OCI-LY7 (cell line): ENCODE measurements around the gene GALNT9. TPM values are rescaled to one million over a fixed set of nuclear protein-coding genes. Genes with fewer than 3 reads are reported as not detected.

Experiments
- BruUV-seq: library from RNA; stranded (reverse); fragments of 400-500 nt; replicated peaks from 2 replicates; lab custom pipeline; 2021; lab: Mats Ljungman, UMichigan
- CTCF ChIA-PET: fragments of 300-600 bp; sonication (Branson Sonifier 250); formaldehyde crosslinking; loops from one replicate; lab custom pipeline; 2022; ENCODE audit warnings: antibody characterized with exemption; ENCODE audit not compliant: unreplicated experiment; lab: Charles Lee
- POLR2A ChIA-PET: fragments of 300-600 bp; sonication (Branson Sonifier 250); formaldehyde crosslinking; loops from one replicate; lab custom pipeline; 2022; ENCODE audit warnings: antibody characterized with exemption; lab: Charles Lee
- DNase-seq: peaks from one replicate; pipeline ENCODE4 v3.0.0-alpha.2; 2015; ENCODE audit warnings: low spot score
- H2AFZ ChIP-seq: fragments of 200-600 bp; sonication (generic), shearing (Covaris generic); 2 replicates; pipeline ENCODE4 v1.6.1; 2014; ENCODE audit warnings: mild to moderate bottlenecking, antibody characterized with exemption, low read length, moderate library complexity
- H3K27ac ChIP-seq: fragments of 200-600 bp; sonication (generic); 2 replicates; pipeline ENCODE4 v1.5.1; 2014; ENCODE audit warnings: mixed run types, low read depth, mild to moderate bottlenecking, moderate library complexity, low read length, inconsistent platforms; ENCODE audit not compliant: poor library complexity, severe bottlenecking
- H3K36me3 ChIP-seq: fragments of 200-600 bp; sonication (generic); 2 replicates; pipeline ENCODE4 v1.6.1; 2014; ENCODE audit warnings: mild to moderate bottlenecking, antibody characterized with exemption, low read length, moderate library complexity, mixed read lengths; ENCODE audit not compliant: insufficient read depth
- H3K4me1 ChIP-seq: fragments of 200-600 bp; sonication (generic); 2 replicates; pipeline ENCODE4 v1.5.1; 2014; ENCODE audit warnings: mild to moderate bottlenecking, low read length; ENCODE audit not compliant: insufficient read depth, poor library complexity, severe bottlenecking
- H3K4me2 ChIP-seq: fragments of 200-600 bp; sonication (generic); 2 replicates; pipeline ENCODE4 v1.6.1; 2014; ENCODE audit warnings: mild to moderate bottlenecking, low read length
- H3K4me3 ChIP-seq: fragments of 200-600 bp; sonication (generic); 2 replicates; pipeline ENCODE4 v1.5.1; 2014; ENCODE audit warnings: mild to moderate bottlenecking, low read depth, low read length; ENCODE audit not compliant: poor library complexity, severe bottlenecking
- H3K79me2 ChIP-seq: fragments of 200-600 bp; sonication (generic); 2 replicates; pipeline ENCODE4 v1.6.1; 2016; ENCODE audit warnings: low read depth, mild to moderate bottlenecking, low read length, moderate library complexity, mixed read lengths; ENCODE audit not compliant: insufficient read depth
- H3K9me2 ChIP-seq: fragments of 200-600 bp; sonication (generic); 2 replicates; pipeline ENCODE4 v1.6.1; 2016; ENCODE audit warnings: mild to moderate bottlenecking, low read length, mixed read lengths; ENCODE audit not compliant: insufficient read depth
- H3K9me3 ChIP-seq: fragments of 200-600 bp; sonication (generic); 2 replicates; pipeline ENCODE4 v1.6.1; 2014; ENCODE audit warnings: mild to moderate bottlenecking, mixed run types, low read length, mixed read lengths
- H4K20me1 ChIP-seq: fragments of 200-600 bp; sonication (generic); 2 replicates; pipeline ENCODE4 v1.6.1; 2014; ENCODE audit warnings: mild to moderate bottlenecking, antibody characterized with exemption, low read length, moderate library complexity, mixed read lengths; ENCODE audit not compliant: insufficient read depth
- CTCF ChIP-seq: fragments of 200-600 bp; sonication (generic); conservative IDR thresholded peaks from 2 replicates; pipeline ENCODE4 v1.5.1; 2014; ENCODE audit warnings: mild to moderate bottlenecking, antibody characterized with exemption, low read length, moderate library complexity, mixed read lengths
- EZH2phosphoT487 ChIP-seq: fragments of 200-600 bp; sonication (generic); IDR thresholded peaks from 2 replicates; pipeline ENCODE4 v1.6.1; 2018; ENCODE audit warnings: low read depth, borderline replicate concordance, mild to moderate bottlenecking, mixed run types, antibody characterized with exemption, low read length, moderate library complexity, mixed read lengths
- intact Hi-C: fragments of 100-400 bp; cut with micrococcal nuclease; formaldehyde crosslinking; loops from one replicate; pipeline ENCODE4 v1.10.0; 2022; ENCODE audit not compliant: unreplicated experiment
- total RNA-seq, 2 experiments: library from RNA; depleted of rRNA in 1 of 2; stranded (reverse); fragments of >200 nt in 1 of 2; shearing (Covaris generic) in 1 of 2; gene quantifications; 2 replicates each; pipeline ENCODE4 v1.2.3, GENCODE V29; 2014 to 2022

Gene GALNT9
- total RNA-seq, 2 experiments from 2014 or later: 0.28 TPM; not detected in 1

- H3K4me1 ChIP-seq: no peaks in the 10 kb centered on the region
- POLR2A ChIA-PET: no interaction called here
- no TSS peak for BruUV-seq
- no peaks in the 10 kb centered on the region for H4K20me1 ChIP-seq
- H3K4me2 ChIP-seq: no peak overlapping the region
- no peak overlapping the region for H3K4me3 ChIP-seq
- peaks cover 11% of the 10 kb centered on the region; the same call in 1 of the 2 replicates for H3K9me3 ChIP-seq
- CTCF ChIA-PET: no interaction called here
- TF ChIP-seq EZH2phosphoT487 (no peak), CTCF (no peak)
- no peak overlapping the region for H2AFZ ChIP-seq
- no peaks in the 10 kb centered on the region for H3K36me3 ChIP-seq
- H3K9me2 ChIP-seq: no peaks in the 10 kb centered on the region
- DNase-seq: no peak
- H3K79me2 ChIP-seq: no peaks in the 10 kb centered on the region
- intact Hi-C loops: no loop called here
- no peak overlapping the region for H3K27ac ChIP-seq
These were observed 37.8 kb downstream of the GALNT9 start for GRCh38 chr12:132291402-132292175.

- Histone ChIP-seq H3K4me2 (no peak overlapping the region), H3K9me2 (no peaks in the 10 kb centered on the region), H3K36me3 (no peaks in the 10 kb centered on the region), H4K20me1 (no peaks in the 10 kb centered on the region), H3K27ac (no peak overlapping the region), H3K79me2 (no peaks in the 10 kb centered on the region), H3K4me1 (no peaks in the 10 kb centered on the region), H3K4me3 (no peak overlapping the region), H2AFZ (no peak overlapping the region), H3K9me3 (peaks cover 11% of the 10 kb centered on the region; the same call in 1 of the 2 replicates)
- BruUV-seq: no TSS peak
- TF ChIP-seq CTCF (no peak), EZH2phosphoT487 (no peak)
- no peak for DNase-seq
- CTCF ChIA-PET: no interaction called here
- intact Hi-C loops: no loop called here
- POLR2A ChIA-PET: no interaction called here
These were observed 39.2 kb downstream of the GALNT9 start for GRCh38 chr12:132290203-132290540.
